HT-29 (cell line): ENCODE measurements around the gene SYNDIG1. TPM values are rescaled to one million over a fixed set of nuclear protein-coding genes. Genes with fewer than 3 reads are reported as not detected.

ENCODE experiments used
- DNase-seq: peaks from one replicate; pipeline ENCODE4 v3.0.0-alpha.2; 2015; ENCODE audit warnings: low spot score
- total RNA-seq: library from RNA; depleted of rRNA; stranded (reverse); fragments of >200 nt; shearing (Covaris generic); gene quantifications from 2 replicates; pipeline ENCODE4 v1.2.3, GENCODE V29; 2014

SYNDIG1 gene
- total RNA-seq, 1 experiment from 2014 or later, result not detected

GRCh38 chr20:24672181-24672880, 202.9 kb downstream of the SYNDIG1 start:
- DNase-seq, result no peak

DNA sequence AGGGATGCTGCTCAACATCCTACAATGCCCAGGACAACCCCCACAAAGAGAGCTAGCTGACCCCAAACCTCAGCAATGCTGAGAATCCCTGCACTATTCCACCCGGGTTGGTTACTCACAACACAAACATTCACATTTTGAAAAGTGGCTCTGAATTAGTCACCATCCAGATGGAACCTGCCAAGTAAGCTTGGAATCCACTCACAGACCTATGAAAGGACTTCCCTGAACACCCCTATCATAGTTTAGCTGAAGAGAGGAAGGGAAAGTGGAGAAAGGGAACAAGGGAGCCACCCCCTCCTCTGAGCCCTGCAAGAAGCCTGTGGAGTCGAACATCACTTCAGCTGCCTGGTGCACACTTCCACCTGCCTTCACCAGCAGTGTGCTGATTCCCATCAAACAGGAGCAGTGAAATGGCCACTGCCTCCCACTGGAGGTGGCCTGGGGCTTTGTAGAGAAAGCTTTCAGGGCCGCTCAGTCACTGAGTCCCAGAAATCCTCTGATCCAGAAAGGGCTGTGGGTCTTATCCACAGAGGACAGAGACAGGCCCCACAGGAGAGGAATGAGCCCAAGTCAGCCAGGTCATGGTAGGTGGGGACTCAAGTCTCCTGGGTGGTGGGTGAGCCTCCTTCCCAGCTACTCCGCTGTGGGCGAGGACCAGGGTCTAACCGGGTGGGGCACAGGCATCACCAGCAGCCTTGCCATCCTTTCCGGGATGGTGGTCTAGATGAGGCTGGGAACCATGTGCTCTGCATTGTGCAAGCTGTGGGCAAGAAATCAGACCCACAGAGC, 203.7 kb downstream of the SYNDIG1 start:
- no peak for DNase-seq

DNA sequence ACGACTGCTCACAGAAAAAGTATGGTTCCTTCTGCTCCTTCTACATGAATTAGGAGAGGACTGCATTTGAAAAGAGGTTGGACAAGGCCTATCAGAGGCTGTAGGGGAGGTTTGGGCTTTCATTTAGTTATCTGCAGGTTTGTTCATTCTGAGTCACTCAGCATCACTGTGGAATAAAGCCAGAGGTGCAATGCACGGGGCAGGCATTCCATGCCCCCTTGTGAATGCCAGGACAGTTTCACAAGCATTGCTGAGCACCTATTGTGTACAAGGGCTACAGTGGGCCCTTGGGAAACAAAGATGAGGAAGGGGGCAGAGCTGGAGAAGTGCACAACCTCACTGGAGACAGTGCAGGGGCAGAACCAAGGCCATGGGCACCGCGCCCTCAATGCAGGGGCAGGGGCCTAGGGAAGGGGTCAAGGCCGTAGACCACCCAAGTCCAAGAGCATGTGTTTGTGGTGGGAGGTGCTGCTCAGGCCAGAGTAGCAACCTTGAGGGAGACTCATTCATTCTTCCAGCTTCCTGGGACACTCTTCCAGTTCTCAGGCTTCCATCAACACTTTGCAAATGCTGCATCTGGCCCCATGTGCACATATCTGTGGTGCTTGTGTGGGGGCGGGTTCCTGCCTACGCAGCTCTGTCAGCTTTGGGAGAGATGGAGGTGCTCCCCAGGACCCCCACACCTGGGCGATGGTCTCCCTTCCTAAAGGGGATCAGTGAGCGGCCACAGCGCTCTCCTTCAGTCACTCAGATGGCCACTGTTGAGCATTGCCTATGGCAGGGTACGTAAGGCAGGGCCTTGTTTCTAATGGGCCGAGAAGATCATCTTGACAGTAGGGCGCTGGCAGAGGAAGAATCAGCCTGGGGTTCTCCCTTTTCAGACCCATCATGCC, 204.5 kb downstream of the SYNDIG1 start:
- DNase-seq, result no peak

DNA sequence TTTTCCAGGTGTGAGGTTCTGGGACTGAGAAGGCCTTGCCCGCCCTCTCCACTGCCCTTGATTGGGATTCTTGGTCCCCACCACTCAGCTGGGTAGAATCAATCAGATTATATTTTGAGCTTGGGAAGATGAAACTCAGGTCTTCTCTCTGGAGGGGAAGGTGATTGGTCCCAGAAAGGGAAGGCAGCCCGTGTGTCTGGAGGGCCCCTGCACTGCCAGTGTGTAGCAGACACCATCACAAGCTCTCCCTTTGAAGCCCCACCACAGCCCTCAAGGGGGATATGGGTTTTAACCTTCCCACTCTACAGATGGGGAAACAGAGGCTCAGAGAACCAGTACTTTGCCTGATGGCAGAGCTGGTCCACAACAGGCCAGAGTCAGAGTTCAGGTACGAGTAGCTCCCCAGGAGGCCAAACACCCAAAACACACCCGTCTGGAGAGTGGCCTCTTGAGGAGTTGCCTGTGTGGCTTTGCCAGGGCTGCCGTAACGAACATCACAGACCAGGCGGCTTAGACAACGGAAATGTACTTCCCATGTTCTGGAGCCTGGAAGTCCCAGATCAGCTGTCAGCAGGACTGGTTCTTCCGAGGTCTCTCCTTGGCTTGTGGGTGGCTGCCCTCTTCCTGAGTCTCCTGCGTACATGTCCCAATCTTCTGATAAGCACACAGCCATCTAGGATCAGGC, 205.6 kb downstream of the SYNDIG1 start:
- DNase-seq, result no peak

DNA sequence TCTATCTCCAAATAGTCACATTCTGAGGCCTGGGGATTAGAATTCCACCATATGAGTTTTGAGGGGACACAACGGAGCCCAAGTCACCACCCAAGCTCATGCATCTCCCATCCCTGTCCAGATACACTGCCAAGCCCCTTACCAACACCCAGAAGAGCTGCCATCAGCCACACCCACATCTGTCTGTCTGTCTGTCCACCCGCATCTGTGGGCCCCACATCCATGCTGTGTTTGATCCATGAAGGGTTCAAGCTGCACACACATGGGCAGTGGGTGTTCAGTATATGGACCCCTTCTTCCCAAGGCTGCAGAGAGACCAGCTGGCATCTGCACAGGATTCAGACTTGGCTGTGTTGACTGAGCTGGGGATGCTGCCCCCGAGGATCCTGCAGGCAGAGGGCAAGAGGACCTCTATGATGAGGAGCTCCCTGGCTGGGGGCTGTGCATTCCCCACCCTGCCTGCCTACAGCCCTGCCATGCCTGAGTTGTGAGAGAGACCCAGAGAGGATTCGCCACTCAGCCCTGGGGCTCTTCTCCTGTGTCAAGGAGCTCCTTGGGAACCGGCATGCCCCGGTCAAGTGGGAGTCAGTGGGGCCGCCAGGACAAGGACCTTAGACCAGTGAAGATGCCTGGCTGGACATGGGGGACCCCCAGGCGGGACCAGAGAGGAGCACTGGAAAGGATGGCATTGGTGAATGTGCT, 206.4 kb downstream of the SYNDIG1 start:
- DNase-seq, result no peak

- DNase-seq, result no peak
Observed at GRCh38 chr20:24676353-24676977, 207.0 kb downstream of the SYNDIG1 start.

DNA sequence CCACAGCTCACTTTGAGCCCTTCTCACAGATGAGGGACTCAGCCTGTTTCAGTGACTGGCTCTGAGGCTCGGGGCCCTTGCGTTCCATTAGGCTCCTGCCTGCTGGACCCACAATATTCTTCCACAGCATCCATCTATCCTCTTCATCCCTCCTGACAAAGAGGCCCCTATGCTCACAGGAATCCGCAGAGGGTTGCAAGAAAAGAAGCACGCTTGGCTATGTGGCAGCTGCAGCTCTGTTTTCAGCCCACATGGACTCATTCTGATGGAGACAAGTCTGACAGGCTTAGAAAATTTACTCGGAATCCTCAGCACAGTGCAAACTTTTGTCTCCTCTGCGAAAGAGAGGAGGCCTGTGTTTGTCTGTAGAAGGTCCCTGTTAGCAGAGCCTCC, 207.5 kb downstream of the SYNDIG1 start:
- no peak for DNase-seq

DNA sequence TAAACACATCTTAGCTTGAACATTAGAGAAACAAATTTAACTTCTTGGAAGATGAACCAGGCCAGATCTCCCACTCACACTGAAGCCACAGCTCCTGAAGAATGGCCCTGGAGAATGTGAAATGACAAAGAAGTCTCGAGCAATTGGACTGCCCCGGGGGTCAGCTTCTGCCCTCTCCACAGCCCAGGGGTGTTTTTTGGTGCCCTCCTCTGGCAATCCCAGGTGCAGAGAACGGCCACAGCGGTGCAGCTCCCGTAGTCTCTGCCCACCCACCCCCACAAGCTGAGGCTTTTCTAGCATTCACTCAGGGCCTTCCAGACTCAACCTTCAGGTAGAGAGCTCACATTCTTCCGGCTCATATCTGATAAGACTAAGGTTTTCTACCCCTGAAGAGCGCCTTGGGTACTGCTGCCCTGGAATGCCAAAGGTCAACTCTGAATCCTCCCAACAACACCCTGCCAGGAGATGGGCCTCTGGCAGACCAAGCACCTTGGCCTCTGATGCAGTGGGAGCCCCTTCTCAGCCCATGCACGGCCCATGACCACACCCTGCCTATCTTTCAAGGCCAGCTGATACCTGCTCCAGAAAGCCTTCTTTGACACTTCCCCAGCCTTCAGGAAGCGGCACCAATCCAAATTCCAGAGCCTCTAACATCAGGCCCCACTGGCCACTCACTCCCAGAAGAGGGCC, 208.3 kb downstream of the SYNDIG1 start:
- no peak for DNase-seq

- no peak for DNase-seq
Observed at GRCh38 chr20:24678351-24679106, 209.1 kb downstream of the SYNDIG1 start.

DNA sequence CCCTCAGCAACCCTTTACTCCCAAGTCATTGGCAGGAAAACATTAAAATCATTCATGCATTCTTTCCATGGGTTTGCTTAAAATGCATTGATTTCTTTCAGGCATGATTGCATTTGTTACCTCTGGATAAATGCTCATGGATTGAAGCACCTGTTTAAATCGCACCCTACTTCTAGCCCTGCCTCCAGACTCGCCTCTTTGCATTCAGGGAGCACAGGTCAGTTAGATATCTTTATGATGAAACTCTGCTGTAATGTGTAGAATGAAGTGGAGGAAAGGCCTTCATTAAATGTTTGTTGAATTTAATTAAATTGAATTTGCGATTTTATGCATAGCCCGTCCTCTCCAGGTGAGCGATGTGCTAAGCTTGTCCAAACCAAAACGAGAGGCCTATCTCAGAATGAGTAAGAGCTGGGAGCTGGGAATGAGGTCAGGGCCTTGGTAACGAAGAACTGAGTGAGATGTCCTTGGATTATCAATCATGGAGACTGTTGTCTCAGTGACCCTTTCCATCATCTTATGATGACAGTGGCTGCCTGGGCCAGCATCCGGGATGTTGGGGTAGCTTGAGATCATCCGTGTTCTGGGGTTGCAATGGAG, 210.1 kb downstream of the SYNDIG1 start:
- DNase-seq, result no peak

- no peak for DNase-seq
Observed at GRCh38 chr20:24681634-24682495, 212.4 kb downstream of the SYNDIG1 start.

- DNase-seq, result no peak
Observed at GRCh38 chr20:24682496-24682985, 213.1 kb downstream of the SYNDIG1 start.

DNA sequence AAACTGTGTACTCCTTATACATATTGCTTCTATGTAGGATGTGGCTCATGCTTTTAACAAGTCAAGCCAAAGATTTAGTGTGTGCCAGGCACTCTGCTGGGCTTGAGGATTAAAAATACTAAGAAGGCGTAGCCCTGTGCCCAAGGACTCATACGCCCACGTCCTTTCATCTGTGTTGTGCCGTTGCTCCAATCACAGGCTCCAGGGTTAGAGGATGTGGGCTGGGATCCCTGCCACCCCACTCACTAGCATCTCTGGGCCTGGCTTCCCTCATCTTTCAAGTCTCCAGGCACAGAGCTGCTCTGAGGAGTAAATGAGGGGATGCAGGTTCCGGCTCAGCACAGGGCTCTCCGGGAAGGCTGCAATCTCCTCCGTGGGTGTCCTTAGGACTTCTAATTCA, 214.2 kb downstream of the SYNDIG1 start:
- DNase-seq, result no peak

DNA sequence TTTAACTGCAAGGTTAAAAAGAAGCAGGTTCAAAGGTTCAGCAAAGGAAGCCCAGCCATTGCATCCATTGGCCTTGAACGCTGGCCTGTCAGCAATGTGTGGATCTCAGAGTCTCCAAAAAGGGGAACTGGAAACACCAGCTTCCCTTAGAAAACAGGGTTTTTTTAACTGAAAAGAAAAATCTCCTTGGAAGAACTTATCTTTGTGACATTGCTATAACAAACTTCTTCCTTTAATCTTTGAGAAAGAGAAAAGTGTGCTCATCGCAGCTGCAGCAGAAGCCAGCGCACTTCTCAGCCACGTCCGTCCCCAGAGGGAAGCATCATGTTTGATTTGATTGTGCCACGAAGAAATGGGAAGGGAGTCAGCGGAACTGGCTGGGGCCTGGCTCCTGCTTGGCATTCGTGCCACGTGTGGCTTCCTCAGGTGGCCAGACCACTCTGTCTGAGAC, 215.0 kb downstream of the SYNDIG1 start:
- DNase-seq, result no peak

GRCh38 chr20:24684956-24685691, 215.7 kb downstream of the SYNDIG1 start:
- DNase-seq, result no peak

- DNase-seq, result no peak
Observed at GRCh38 chr20:24685736-24686135, 216.3 kb downstream of the SYNDIG1 start.

DNA sequence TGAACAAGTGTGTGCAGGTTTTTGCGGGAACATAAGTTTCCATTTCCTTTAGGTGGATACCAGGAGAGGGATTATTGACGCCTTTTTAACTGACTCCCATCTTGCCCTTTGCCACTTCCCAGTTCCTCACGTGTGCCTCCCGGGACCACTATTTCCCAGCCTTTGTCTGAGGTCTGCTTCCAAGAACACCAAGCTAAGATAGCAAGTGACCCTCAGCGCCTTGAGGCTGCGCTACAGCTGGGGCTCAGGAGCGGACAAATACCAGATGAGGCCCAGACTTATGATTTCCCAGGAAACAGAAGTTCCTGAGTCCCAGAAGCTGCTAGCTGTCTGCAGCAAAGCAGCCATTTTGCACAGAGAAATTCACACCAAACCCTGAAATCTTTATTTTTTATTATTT, 216.7 kb downstream of the SYNDIG1 start:
- DNase-seq, result no peak
